Transverse colon (tissue), 4 donors: ENCODE data around the gene SPIB. TPM values are rescaled to one million over a fixed set of nuclear protein-coding genes. Genes with fewer than 3 reads are reported as not detected.
A peak's percentile ranks its signal among the peaks of the same experiment; 100 is the strongest.

Experiments
- DNase-seq: peaks from one replicate; pipeline ENCODE4 v3.0.0-alpha.2; 2019
- H3K27ac ChIP-seq, 4 donors: fragments of 200-600 bp; sonication (generic); 2 replicates each; pipeline ENCODE4 v1.5.1; 2016 to 2018; ENCODE audit warnings: inconsistent platforms in 4 of 4
- H3K27me3 ChIP-seq: fragments of 200-600 bp; sonication (generic); 2 replicates; pipeline ENCODE4 v1.5.1; 2017; ENCODE audit warnings: inconsistent platforms
- H3K36me3 ChIP-seq, 4 donors: fragments of 200-600 bp; sonication (generic); 2 replicates each; pipeline ENCODE4 v1.5.1; 2017 to 2019; ENCODE audit warnings: inconsistent platforms in 4 of 4
- H3K4me1 ChIP-seq, 4 donors: fragments of 200-600 bp; sonication (generic); 2 replicates each; pipeline ENCODE4 v1.5.1; 2017 to 2020; ENCODE audit warnings: inconsistent platforms in 4 of 4
- H3K4me3 ChIP-seq, 4 donors: fragments of 200-600 bp; sonication (generic); 1 replicate in 1 of 4; 2 replicates in 3 of 4; pipeline versions ENCODE4 v1.5.1 to v1.6.1; 2017 to 2019; ENCODE audit warnings: inconsistent platforms in 4 of 4
- H3K9me3 ChIP-seq, 2 donors: fragments of 200-600 bp; sonication (generic); 2 replicates each; pipeline ENCODE4 v1.5.1; 2017 to 2019; ENCODE audit warnings: inconsistent platforms in 2 of 2
- EP300 ChIP-seq: sonication (generic); formaldehyde crosslinking; IDR thresholded peaks from one replicate; pipeline ENCODE4 v1.6.1; 2017; ENCODE audit warnings: antibody characterized with exemption, low read depth
- POLR2A ChIP-seq: fragments of 450-650 bp; IDR thresholded peaks from one replicate; pipeline ENCODE4 v1.6.1; 2016; ENCODE audit warnings: antibody characterized with exemption, mild to moderate bottlenecking, moderate library complexity
- POLR2AphosphoS5 ChIP-seq, 3 donors: sonication (generic); formaldehyde crosslinking; IDR thresholded peaks; one replicate each; pipeline ENCODE4 v1.6.1; 2016; ENCODE audit warnings: antibody characterized with exemption in 3 of 3
- WGBS, 2 donors: methylation state at CpG; one replicate each; pipeline ENCODE4 v1.1.5; 2018; ENCODE audit warnings: low coverage in 1 of 2; 5-methylcytosine and 5-hydroxymethylcytosine counted together
- in situ Hi-C, 4 donors: fragments of 200-750 bp; cut with MboI; loops; one replicate each; pipeline versions ENCODE4 v1.15.0 to v1.15.1; 2017; ENCODE audit warnings: low sequenced_read_pairs in 3 of 4, low pct_ligation_motif_present in 1 of 4, low pct_unique_long_range_greater_than_20kb in 1 of 4
- intact Hi-C: fragments of 100-400 bp; cut with DNase I; formaldehyde crosslinking; loops from one replicate; pipeline ENCODE4 v1.15.1; 2023; ENCODE audit warnings: low total_unique reads
- total RNA-seq, 4 donors: library from RNA; depleted of rRNA; stranded (reverse); fragments of >200 nt; gene quantifications; one replicate each; pipeline ENCODE4 v1.1.0, GENCODE V29; 2016
- TF ChIP-seq, protein P1 (sequence below), 5 experiments: fragments of 200-600 bp in 3 of 5; fragments of 450-650 bp in 2 of 5; sonication (generic) in 3 of 5; IDR thresholded peaks; 1 replicate in 2 of 5; 2 replicates in 3 of 5; pipeline ENCODE4 v1.5.1; 2016 to 2017; ENCODE audit warnings: antibody characterized with exemption in 5 of 5, inconsistent platforms in 3 of 5, mild to moderate bottlenecking in 2 of 5, moderate library complexity in 1 of 5

SPIB gene
- total RNA-seq, 4 donors from 2014 or later: 45.7 to 56.8 (median 51.7) TPM

GRCh38 chr19:50419580-50420035 lies 870 bp downstream of the SPIB start:
- in situ Hi-C loops: loop anchor here in 1 of 4 donors (10.0 kb wide), 1 partner anchor 55 kb away; the partner anchor contains the start of gene NAPSA

DNA sequence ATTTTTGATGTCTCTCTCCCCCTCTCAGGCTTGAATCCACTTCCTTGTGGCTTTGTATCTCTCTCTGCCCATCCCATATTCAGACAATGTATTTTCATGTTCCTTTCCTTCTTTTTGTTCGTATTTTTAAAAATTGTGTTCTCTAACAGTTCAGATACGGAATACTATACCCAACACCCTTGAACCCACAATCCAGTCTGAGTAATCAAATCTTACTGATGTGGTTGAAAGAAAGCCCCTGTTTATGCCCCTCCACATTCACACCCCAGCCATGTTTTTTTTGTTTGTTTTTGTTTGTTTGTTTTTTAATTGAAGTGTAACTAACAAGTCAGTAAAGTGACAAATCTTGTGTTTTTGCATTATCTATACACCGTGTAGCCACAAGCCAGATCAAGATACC lies 1.4 kb downstream of the SPIB start:
- in situ Hi-C loops (loop anchor here in 1 of 4 donors (10.0 kb wide), 1 partner anchor 55 kb away; the partner anchor contains the start of gene NAPSA), intact Hi-C loops (no loop called here)
- Histone ChIP-seq H3K27me3 (peaks cover 62% of the 10 kb centered on the region), H3K27ac (no peak overlapping the region), H3K9me3 (no peaks in the 10 kb centered on the region), H3K4me3 (peak overlapping the region in 2 of 4 donors; percentile 14 to 22), H3K36me3 (no peaks in the 10 kb centered on the region), H3K4me1 (peaks cover 0 to 29% (median 20%) of the 10 kb centered on the region in 4 donors)
- TF ChIP-seq EP300 (no peak), POLR2A (no peak), POLR2AphosphoS5 (IDR thresholded peaks at IDR 0.05) (no peak)
- TF ChIP-seq, protein P1, sequence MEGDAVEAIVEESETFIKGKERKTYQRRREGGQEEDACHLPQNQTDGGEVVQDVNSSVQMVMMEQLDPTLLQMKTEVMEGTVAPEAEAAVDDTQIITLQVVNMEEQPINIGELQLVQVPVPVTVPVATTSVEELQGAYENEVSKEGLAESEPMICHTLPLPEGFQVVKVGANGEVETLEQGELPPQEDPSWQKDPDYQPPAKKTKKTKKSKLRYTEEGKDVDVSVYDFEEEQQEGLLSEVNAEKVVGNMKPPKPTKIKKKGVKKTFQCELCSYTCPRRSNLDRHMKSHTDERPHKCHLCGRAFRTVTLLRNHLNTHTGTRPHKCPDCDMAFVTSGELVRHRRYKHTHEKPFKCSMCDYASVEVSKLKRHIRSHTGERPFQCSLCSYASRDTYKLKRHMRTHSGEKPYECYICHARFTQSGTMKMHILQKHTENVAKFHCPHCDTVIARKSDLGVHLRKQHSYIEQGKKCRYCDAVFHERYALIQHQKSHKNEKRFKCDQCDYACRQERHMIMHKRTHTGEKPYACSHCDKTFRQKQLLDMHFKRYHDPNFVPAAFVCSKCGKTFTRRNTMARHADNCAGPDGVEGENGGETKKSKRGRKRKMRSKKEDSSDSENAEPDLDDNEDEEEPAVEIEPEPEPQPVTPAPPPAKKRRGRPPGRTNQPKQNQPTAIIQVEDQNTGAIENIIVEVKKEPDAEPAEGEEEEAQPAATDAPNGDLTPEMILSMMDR (IDR thresholded peaks at IDR 0.05): no peak
- DNase-seq: no peak
- 10 to 43% methylated on average over 3 of the region's 3 CpGs for WGBS, 2 donors

More at GRCh38 chr19:50419580-50420035, 870 bp downstream of the SPIB start:
- TF ChIP-seq, protein P1 (IDR thresholded peaks at IDR 0.05): no peak
- no peak for TF ChIP-seq EP300
- TF ChIP-seq POLR2A: no peak
- TF ChIP-seq POLR2AphosphoS5 (IDR thresholded peaks at IDR 0.05): no peak
- 18% methylated on average over 7 of the region's 8 CpGs; no CpG with 5 or more reads in 1 of the 2 donors for WGBS, 2 donors
- Histone ChIP-seq H3K9me3 (no peaks in the 10 kb centered on the region), H3K36me3 (no peaks in the 10 kb centered on the region), H3K27ac (no peak overlapping the region), H3K4me3 (peak overlapping the region in 2 of 4 donors; percentile 14 to 22), H3K27me3 (peaks cover 62% of the 10 kb centered on the region), H3K4me1 (peaks cover 3 to 33% (median 20%) of the 10 kb centered on the region in 4 donors)
- intact Hi-C loops: no loop called here
- no peak for DNase-seq

DNA sequence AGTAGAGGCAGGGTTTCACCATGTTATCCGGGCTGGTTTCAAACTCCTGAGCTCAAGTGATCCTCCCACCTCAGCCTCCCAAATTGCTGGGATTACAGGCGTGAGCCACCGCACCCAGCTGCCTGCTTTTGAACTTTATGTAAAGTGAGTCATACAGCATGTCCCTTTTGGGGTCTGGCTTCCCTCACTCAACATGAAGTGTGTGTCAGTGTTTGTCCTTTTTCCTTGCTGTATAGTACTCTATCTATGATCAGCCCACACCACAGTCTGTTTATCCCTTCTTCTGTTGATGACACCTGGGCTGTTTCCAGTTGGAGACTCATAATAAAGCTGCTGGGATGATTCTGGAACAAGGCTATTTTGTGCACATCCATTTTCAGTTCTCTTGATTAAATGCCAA lies 2.1 kb downstream of the SPIB start:
- intact Hi-C loops: no loop called here
- TF ChIP-seq, protein P1 (IDR thresholded peaks at IDR 0.05): no peak
- TF ChIP-seq POLR2A (no peak), POLR2AphosphoS5 (IDR thresholded peaks at IDR 0.05) (no peak), EP300 (no peak)
- 52 to 69% methylated on average over 2 to 3 of the region's 3 CpGs for WGBS, 2 donors
- no peak for DNase-seq
- in situ Hi-C loops: loop anchor here in 1 of 4 donors (10.0 kb wide), 1 partner anchor 56 kb away; the partner anchor contains the start of gene NAPSA
- Histone ChIP-seq H3K4me1 (peaks cover 0 to 25% (median 22%) of the 10 kb centered on the region in 4 donors), H3K27me3 (peaks cover 62% of the 10 kb centered on the region), H3K36me3 (no peaks in the 10 kb centered on the region), H3K9me3 (no peaks in the 10 kb centered on the region), H3K27ac (no peak overlapping the region), H3K4me3 (no peak overlapping the region)

DNA sequence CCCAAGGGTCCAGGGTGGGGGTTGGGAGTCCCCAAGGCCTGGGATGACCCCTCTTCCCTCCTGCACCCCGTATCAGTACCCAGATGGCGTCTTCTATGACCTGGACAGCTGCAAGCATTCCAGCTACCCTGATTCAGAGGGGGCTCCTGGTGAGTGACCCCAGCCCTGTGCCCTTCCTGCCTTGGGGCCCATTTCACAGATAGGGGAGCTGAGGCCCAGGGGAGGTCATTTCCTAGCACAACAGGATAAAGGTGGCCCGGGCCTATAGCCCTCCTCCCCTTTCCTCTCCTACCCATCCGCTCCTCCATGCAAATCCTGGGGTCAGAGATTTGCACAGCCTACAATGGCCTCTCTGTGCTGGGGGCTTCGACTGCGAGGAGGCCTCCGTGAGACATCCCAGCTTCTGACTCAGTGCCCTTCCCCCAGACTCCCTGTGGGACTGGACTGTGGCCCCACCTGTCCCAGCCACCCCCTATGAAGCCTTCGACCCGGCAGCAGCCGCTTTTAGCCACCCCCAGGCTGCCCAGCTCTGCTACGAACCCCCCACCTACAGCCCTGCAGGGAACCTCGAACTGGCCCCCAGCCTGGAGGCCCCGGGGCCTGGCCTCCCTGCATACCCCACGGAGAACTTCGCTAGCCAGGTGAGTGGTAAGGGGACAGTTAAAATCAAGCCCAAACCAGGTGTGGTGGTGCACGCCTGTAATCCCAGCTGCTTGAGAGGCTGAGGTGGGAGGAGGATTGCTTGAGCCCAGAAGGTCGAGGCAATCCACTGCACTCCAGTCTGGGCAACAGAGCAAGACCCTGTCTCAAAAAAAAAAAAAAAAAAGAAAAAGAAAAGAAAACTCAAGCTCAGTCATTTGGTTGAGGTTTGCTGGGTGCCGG lies 3.9 kb downstream of the SPIB start:
- WGBS, 2 donors: 87 to 100% methylated on average over 2 to 18 of the region's 18 CpGs

More for the DNA sequence above, 3.9 kb downstream of the SPIB start:
- no peak for TF ChIP-seq POLR2AphosphoS5 (IDR thresholded peaks at IDR 0.05)
- TF ChIP-seq EP300: no peak
- TF ChIP-seq POLR2A: no peak
- TF ChIP-seq, protein P1 (IDR thresholded peaks at IDR 0.05): no peak
- no peak for DNase-seq
- H3K27me3 ChIP-seq: peaks cover 52% of the 10 kb centered on the region
- intact Hi-C loops: loop anchor here (1.0 kb wide), 1 partner anchor 19 kb away; no protein-coding TSS in a partner anchor
- no peaks in the 10 kb centered on the region for H3K36me3 ChIP-seq
- H3K4me3 ChIP-seq: no peak overlapping the region
- peaks cover 0 to 11% (median 9%) of the 10 kb centered on the region in 4 donors for H3K4me1 ChIP-seq
- in situ Hi-C loops: loop anchor here in 1 of 4 donors (10.0 kb wide), 1 partner anchor 58 kb away; the partner anchor contains the start of gene NAPSA
- H3K27ac ChIP-seq: no peak overlapping the region
- H3K9me3 ChIP-seq: no peaks in the 10 kb centered on the region
